HCT116 (cell line): ENCODE results near the gene DBNL. TPM values are rescaled to one million over a fixed set of nuclear protein-coding genes. Genes with fewer than 3 reads are reported as not detected.

Experiments
- ATAC-seq: fragments of 200-7000 bp; cut with Tn5 transposase; 2 replicates; pipeline ENCODE4 v1.9.1; 2020; ENCODE audit warnings: mild to moderate bottlenecking, moderate library complexity
- BruUV-seq: library from RNA; stranded (reverse); fragments of 400-500 nt; replicated peaks from 2 replicates; lab custom pipeline; 2021; lab: Mats Ljungman, UMichigan
- CTCF ChIA-PET: fragments of 300-600 bp; sonication (Branson Sonifier 250); formaldehyde crosslinking; loops from one replicate; lab custom pipeline; 2021; ENCODE audit warnings: antibody characterized with exemption; lab: Charles Lee
- POLR2A ChIA-PET: fragments of 300-600, 350-600 bp; sonication (Branson Sonifier 250); formaldehyde crosslinking; loops from one replicate; lab custom pipeline; 2021; ENCODE audit warnings: antibody characterized with exemption; lab: Charles Lee
- RAD21 ChIA-PET, 2 experiments: fragments of 300-600 bp; sonication (Branson Sonifier 250); formaldehyde crosslinking; loops; one replicate each; lab custom pipeline; 2023; ENCODE audit warnings: low total read pairs in 2 of 2; ENCODE audit not compliant: uncharacterized antibody in 2 of 2, unreplicated experiment in 2 of 2, low non-redundant PET in 1 of 2; lab: Charles Lee
- DNase-seq: peaks from one replicate; pipeline ENCODE4 v3.0.0-alpha.2; 2010; ENCODE audit warnings: low read depth, low spot score
- H2AFZ ChIP-seq: fragments of 200-600 bp; shearing (Covaris generic), sonication (generic); 2 replicates; pipeline ENCODE4 v1.6.1; 2017; ENCODE audit warnings: low read depth, mixed run types, mixed read lengths, antibody characterized with exemption, low read length; ENCODE audit not compliant: poor library complexity, severe bottlenecking
- H3K27ac ChIP-seq: 2 replicates; pipeline ENCODE4 v1.5.1; 2012; ENCODE audit warnings: low read depth, low read length
- H3K27me3 ChIP-seq: fragments of 200-600 bp; sonication (generic); 2 replicates; pipeline ENCODE4 v1.6.1; 2016; ENCODE audit warnings: mixed run types, low read length, mixed read lengths; ENCODE audit not compliant: insufficient read depth
- H3K36me3 ChIP-seq, 2 experiments: fragments of 200-500 bp in 1 of 2; fragments of 200-600 bp in 1 of 2; sonication (Bioruptor generic) in 1 of 2; sonication (generic) in 1 of 2; 2 replicates each; pipeline versions ENCODE4 v1.5.1 to v1.6.1; 2014 to 2016; ENCODE audit warnings: low read length in 2 of 2, inconsistent platforms in 1 of 2, mixed read lengths in 1 of 2, mixed run types in 1 of 2; ENCODE audit not compliant: insufficient read depth in 2 of 2, control insufficient read depth in 1 of 2
- H3K4me1 ChIP-seq, 2 experiments: fragments of 200-600 bp in 1 of 2; sonication (generic) in 1 of 2; 2 replicates each; pipeline versions ENCODE4 v1.5.1 to v1.6.1; 2012 to 2017; ENCODE audit warnings: low read length in 2 of 2, inconsistent platforms in 1 of 2, mild to moderate bottlenecking in 1 of 2, mixed read lengths in 1 of 2, mixed run types in 1 of 2, moderate library complexity in 1 of 2; ENCODE audit not compliant: insufficient read depth in 2 of 2, control insufficient read depth in 1 of 2
- H3K4me2 ChIP-seq: fragments of 200-600 bp; sonication (generic); 2 replicates; pipeline ENCODE4 v1.6.1; 2017; ENCODE audit warnings: mixed run types, low read length, mixed read lengths
- H3K4me3 ChIP-seq, 2 experiments: fragments of 200-600 bp in 1 of 2; sonication (generic) in 1 of 2; replicated peaks in 1 of 2; 2 replicates each; pipeline ENCODE4 v1.5.1; 2011 to 2016; ENCODE audit warnings: low read length in 2 of 2, control low read depth in 1 of 2, low read depth in 1 of 2, mild to moderate bottlenecking in 1 of 2, mixed read lengths in 1 of 2, mixed run types in 1 of 2
- H3K79me2 ChIP-seq: fragments of 200-600 bp; sonication (generic); 2 replicates; pipeline ENCODE4 v1.6.1; 2017; ENCODE audit warnings: mild to moderate bottlenecking, mixed run types, low read length, moderate library complexity, mixed read lengths; ENCODE audit not compliant: insufficient read depth
- H3K9ac ChIP-seq: fragments of 200-600 bp; sonication (generic); 2 replicates; pipeline ENCODE4 v1.6.1; 2016; ENCODE audit warnings: low read length, mixed read lengths
- H3K9me2 ChIP-seq: fragments of 200-600 bp; sonication (generic), shearing (Covaris generic); 2 replicates; pipeline ENCODE4 v1.6.1; 2017; ENCODE audit warnings: mixed run types, mild to moderate bottlenecking, moderate library complexity; ENCODE audit not compliant: insufficient read depth
- H3K9me3 ChIP-seq, 2 experiments: fragments of 200-500 bp in 1 of 2; fragments of 200-600 bp in 1 of 2; sonication (Bioruptor generic) in 1 of 2; sonication (generic) in 1 of 2; 2 replicates each; pipeline ENCODE4 v1.6.1; 2014 to 2017; ENCODE audit warnings: low read length in 2 of 2, mixed read lengths in 2 of 2, inconsistent platforms in 1 of 2, low read depth in 1 of 2, mild to moderate bottlenecking in 1 of 2, mixed run types in 1 of 2, moderate library complexity in 1 of 2; ENCODE audit not compliant: control insufficient read depth in 1 of 2, insufficient read depth in 1 of 2
- H4K20me1 ChIP-seq: fragments of 200-600 bp; sonication (generic), shearing (Covaris generic); 2 replicates; pipeline ENCODE4 v1.6.1; 2017; ENCODE audit warnings: mixed run types, mild to moderate bottlenecking, moderate library complexity; ENCODE audit not compliant: insufficient read depth
- CTCF ChIP-seq, 3 experiments: fragments of 200-600 bp in 1 of 3; sonication (generic) in 1 of 3; IDR thresholded peaks in 2 of 3; conservative IDR thresholded peaks in 1 of 3; 2 replicates each; pipeline ENCODE4 v1.5.1; 2012 to 2017; ENCODE audit warnings: low read depth in 2 of 3, low read length in 2 of 3, antibody characterized with exemption in 1 of 3, borderline replicate concordance in 1 of 3, control low read depth in 1 of 3, mild to moderate bottlenecking in 1 of 3, mixed read lengths in 1 of 3, mixed run types in 1 of 3, moderate library complexity in 1 of 3; ENCODE audit not compliant: insufficient read depth in 1 of 3
- EZH2 ChIP-seq: fragments of 200-600 bp; sonication (generic); IDR thresholded peaks from 2 replicates; pipeline ENCODE4 v1.6.1; 2017; ENCODE audit warnings: antibody characterized with exemption, mixed run types
- EZH2phosphoT487 ChIP-seq: fragments of 200-600 bp; IDR thresholded peaks from 2 replicates; pipeline ENCODE4 v1.6.1; 2018; ENCODE audit warnings: antibody characterized with exemption, borderline replicate concordance
- JUND ChIP-seq: IDR thresholded peaks from 2 replicates; pipeline ENCODE4 v1.6.1; 2012
- SIN3A ChIP-seq: IDR thresholded peaks from 2 replicates; pipeline ENCODE4 v1.6.1; 2012; ENCODE audit warnings: low read depth
- SP1 ChIP-seq: IDR thresholded peaks from 2 replicates; pipeline ENCODE4 v1.6.1; 2012; ENCODE audit warnings: low read depth
- TCF7L2 ChIP-seq: IDR thresholded peaks from 2 replicates; pipeline ENCODE4 v1.7.0; 2011; ENCODE audit warnings: borderline replicate concordance, inconsistent platforms; ENCODE audit not compliant: insufficient read depth, insufficient read length; ENCODE audit errors: extremely low read depth
- YY1 ChIP-seq: IDR thresholded peaks from 2 replicates; pipeline ENCODE4 v1.6.1; 2011; ENCODE audit warnings: low read length, low read depth, moderate library complexity, mild to moderate bottlenecking; ENCODE audit not compliant: insufficient replicate concordance; ENCODE audit errors: extremely low read depth
- ZBTB33 ChIP-seq: IDR thresholded peaks from 2 replicates; pipeline ENCODE4 v1.6.1; 2011; ENCODE audit warnings: mild to moderate bottlenecking, low read length, moderate library complexity; ENCODE audit not compliant: insufficient replicate concordance; ENCODE audit errors: extremely low read depth
- ZFX ChIP-seq: fragments of 450-650 bp; IDR thresholded peaks from 2 replicates; pipeline ENCODE4 v1.6.1; 2017
- intact Hi-C: fragments of 100-400 bp; cut with micrococcal nuclease; formaldehyde crosslinking; loops from 2 replicates; pipeline ENCODE4 v1.10.0; 2022
- total RNA-seq: library from RNA; stranded (reverse); gene quantifications from one replicate; pipeline ENCODE4 v1.2.1, GENCODE V29; 2021; ENCODE audit not compliant: unreplicated experiment

Gene DBNL
- total RNA-seq, 1 experiment from 2014 or later: 39.4 TPM

DNA sequence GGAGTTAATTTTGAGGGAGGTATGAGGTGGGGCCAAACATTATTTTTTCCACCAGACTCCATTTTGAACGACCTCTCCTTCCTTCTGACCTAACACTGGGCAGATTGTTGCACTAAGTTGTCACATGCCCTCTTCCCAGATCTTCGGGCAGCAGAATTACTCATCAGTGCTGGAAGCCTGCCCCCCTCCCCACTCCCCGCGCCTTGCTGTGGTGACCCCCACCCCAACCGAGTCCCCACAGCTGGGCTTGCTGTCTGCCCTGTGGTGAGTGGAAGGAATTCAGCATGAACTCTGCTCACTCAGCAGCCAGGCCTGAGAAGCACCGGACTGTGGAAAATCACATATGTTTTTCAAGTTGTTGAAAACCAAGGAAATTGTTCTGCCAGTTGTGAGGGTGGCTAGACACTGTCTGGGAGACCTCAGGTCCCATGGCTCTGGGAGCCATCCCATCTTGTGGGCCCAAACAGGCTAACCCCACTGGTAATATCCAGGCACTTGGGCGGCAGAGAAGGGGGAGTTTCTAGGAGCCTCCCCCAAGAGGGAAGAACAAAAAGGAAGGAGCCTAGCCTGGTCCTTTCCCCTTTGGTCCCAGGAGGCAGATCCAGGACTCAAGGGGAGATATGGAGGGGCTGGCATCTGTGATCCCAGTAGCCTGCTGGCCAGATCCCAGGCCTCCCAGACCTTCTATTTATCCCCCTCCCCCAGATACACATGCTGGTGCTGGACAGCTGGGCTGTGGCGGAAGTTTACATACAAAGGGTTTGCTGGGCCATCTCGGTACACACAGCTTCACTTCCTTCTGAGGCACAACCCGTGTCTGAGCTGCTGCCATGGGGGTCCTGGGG lies 56.2 kb downstream of the DBNL start:
- Histone ChIP-seq H3K4me1 (peaks cover 0 to 6% of the 10 kb centered on the region in 2 experiments; a peak in 2 of 4 replicates), H3K9me2 (no peaks in the 10 kb centered on the region), H3K36me3 (no peaks in the 10 kb centered on the region), H3K4me3 (no peak overlapping the region), H3K9me3 (no peaks in the 10 kb centered on the region), H3K79me2 (no peaks in the 10 kb centered on the region), H3K27me3 (no peaks in the 10 kb centered on the region), H3K9ac (no peak overlapping the region), H3K4me2 (no peak overlapping the region), H4K20me1 (no peaks in the 10 kb centered on the region), H3K27ac (no peak overlapping the region), H2AFZ (no peak overlapping the region)
- CTCF ChIA-PET: no interaction called here
- intact Hi-C loops: no loop called here
- DNase-seq (no peak), ATAC-seq (no peak)
- POLR2A ChIA-PET: no interaction called here
- BruUV-seq: no TSS peak
- TF ChIP-seq YY1 (no peak), EZH2phosphoT487 (no peak), ZBTB33 (no peak), SIN3A (no peak), JUND (no peak), ZFX (no peak), TCF7L2 (no peak), EZH2 (no peak), SP1 (no peak), CTCF (IDR thresholded peaks at IDR 0.05 in 2 of 3, conservative IDR thresholded peaks at IDR 0.05 in 1 of 3; ENCODE audit: borderline replicate concordance in 1 of 3, insufficient read depth in 1 of 3, low read depth in 2 of 3, low read length in 2 of 3) (no peak)
- RAD21 ChIA-PET: no interaction called here
